ENCODE measurements around the gene DPP4. TPM values are rescaled to one million over a fixed set of nuclear protein-coding genes. Genes with fewer than 3 reads are reported as not detected.

DPP4 gene
- total and polyA plus RNA-seq, 2 of the 13 experiments (the other 11 are each of a cell fraction or from before 2014, with no cell fraction given), result 39.4 to 109 TPM

GRCh38 chr2:162014751-162015150 is 59.3 kb downstream of the DPP4 start:
- no peak overlapping the region for H2AFZ ChIP-seq (ENCODE audit: low read length)
- H3K27me3 ChIP-seq (ENCODE audit: control insufficient read depth in 1 of 2, insufficient read depth in 2 of 2, low read length in 2 of 2), result no peaks in the 10 kb centered on the region
- H3K27ac ChIP-seq (ENCODE audit: extremely low read length, insufficient read depth, low read length), result no peak overlapping the region
- H3K79me2 ChIP-seq (ENCODE audit: insufficient read depth, low read length), result no peaks in the 10 kb centered on the region
- no peaks in the 10 kb centered on the region for H4K20me1 ChIP-seq (ENCODE audit: insufficient read depth, low read length)
- FAIRE-seq (no peak), DNase-seq (ENCODE audit: low spot score) (no peak), ATAC-seq (no peak)
- peaks cover 28% of the 10 kb centered on the region for H3K4me1 ChIP-seq (ENCODE audit: insufficient read depth, low read length)
- intact Hi-C loops (cut with micrococcal nuclease; ENCODE audit: unreplicated experiment), result no loop called here
- no peak for TF ChIP-seq ZBTB8A (CRISPR knock-in tag; IDR thresholded peaks at IDR 0.05; ENCODE audit: borderline replicate concordance, low read depth)
- no peak for TF ChIP-seq CREB1 (IDR thresholded peaks at IDR 0.05)
- no peak for TF ChIP-seq CREB1 (CRISPR knock-in tag; IDR thresholded peaks at IDR 0.05)
- TF ChIP-seq KDM3A (CRISPR knock-in tag; IDR thresholded peaks at IDR 0.05; ENCODE audit: low read depth), result no peak
- no peak for TF ChIP-seq ZSCAN9 (CRISPR knock-in tag; IDR thresholded peaks at IDR 0.05; ENCODE audit: borderline replicate concordance)
- TF ChIP-seq HDAC2 (CRISPR knock-in tag; IDR thresholded peaks at IDR 0.05), result no peak
- no peak for TF ChIP-seq FOXJ3 (CRISPR knock-in tag; IDR thresholded peaks at IDR 0.05; ENCODE audit: borderline replicate concordance)
- no peak for TF ChIP-seq ZNF598 (CRISPR knock-in tag; IDR thresholded peaks at IDR 0.05; ENCODE audit: borderline replicate concordance)
- no peak for TF ChIP-seq PRDM10 (CRISPR knock-in tag; IDR thresholded peaks at IDR 0.05; ENCODE audit: low read depth)
- TF ChIP-seq TBX2 (CRISPR knock-in tag; IDR thresholded peaks at IDR 0.05; ENCODE audit: borderline replicate concordance), result no peak
- no peak for TF ChIP-seq HDAC6 (IDR thresholded peaks at IDR 0.05; ENCODE audit: low read depth, low read length)
- TF ChIP-seq SRY (CRISPR knock-in tag; IDR thresholded peaks at IDR 0.05), result no peak
- TF ChIP-seq ZNF839 (CRISPR knock-in tag; IDR thresholded peaks at IDR 0.05; ENCODE audit: borderline replicate concordance), result no peak
- no peak for TF ChIP-seq MAFK (conservative IDR thresholded peaks at IDR 0.05 in 1 of 2, IDR thresholded peaks at IDR 0.05 in 1 of 2; ENCODE audit: low read length in 2 of 2)
- no peak for TF ChIP-seq ZNF296 (CRISPR knock-in tag; conservative IDR thresholded peaks at IDR 0.05)
- TF ChIP-seq EED (CRISPR knock-in tag; IDR thresholded peaks at IDR 0.05), result no peak
- TF ChIP-seq ZNF674 (CRISPR knock-in tag; IDR thresholded peaks at IDR 0.05; ENCODE audit: low read depth), result no peak
- no peak for TF ChIP-seq SRSF1 (optimal IDR thresholded peaks at IDR 0.05; ENCODE audit: low read depth, low read length)
- CTCF ChIA-PET (ENCODE audit: low intra/inter-chr PET ratio, low total read pairs), result no interaction called here
- 95% methylated on average over 6 of the region's 6 CpGs for WGBS (ENCODE audit: low lambda C conversion rate)
- in situ Hi-C loops (cut with HindIII; ENCODE audit: extremely low pct_ligation_motif_present, low pct_unique_long_range_greater_than_20kb), result loop anchor here (5.0 kb wide), 1 partner anchor 113 kb away; no protein-coding TSS in a partner anchor
- H3K9ac ChIP-seq (ENCODE audit: insufficient read depth, low read depth, low read length), result no peak overlapping the region
- H3K4me2 ChIP-seq (ENCODE audit: low read depth, low read length), result no peak overlapping the region
- H3K36me3 ChIP-seq (replicated peaks in 1 of 2; ENCODE audit: control insufficient read depth in 1 of 2, insufficient read depth in 2 of 2, low read length in 2 of 2), result peaks cover 2 to 37% of the 10 kb centered on the region in 2 experiments
- H3K9me3 ChIP-seq (ENCODE audit: low read length), result no peaks in the 10 kb centered on the region
- no peak overlapping the region for H3K4me3 ChIP-seq (replicated peaks in 1 of 3; ENCODE audit: insufficient read depth in 1 of 3, low read depth in 2 of 3, low read length in 3 of 3)
- POLR2A ChIA-PET, result no interaction called here
- no TSS peak for BruUV-seq (replicated peaks)
